Measurements from ENCODE around the gene CST9.

The CST9 gene

GRCh38 chr20:23596579-23597250 is 9.0 kb downstream of the CST9 start:
- Histone ChIP-seq H3K27ac (no peak overlapping the region), H3K79me2 (ENCODE audit: insufficient read depth, low read depth) (no peaks in the 10 kb centered on the region), H4K20me1 (ENCODE audit: insufficient read depth) (no peaks in the 10 kb centered on the region), H2AFZ (ENCODE audit: low read depth) (no peak overlapping the region), H3K4me2 (no peak overlapping the region), H3K27me3 (ENCODE audit: insufficient read depth, low read depth) (no peaks in the 10 kb centered on the region), H3K36me3 (ENCODE audit: insufficient read depth) (no peaks in the 10 kb centered on the region), H3K9ac (no peak overlapping the region), H3K4me3 (IDR thresholded peaks at IDR 0.05; ENCODE audit: insufficient read depth, low read depth, low read length) (no peak overlapping the region), H3K4me1 (ENCODE audit: low read depth, poor library complexity, severe bottlenecking) (no peaks in the 10 kb centered on the region)
- no peak for TF ChIP-seq CTCF (conservative IDR thresholded peaks at IDR 0.05; ENCODE audit: low read depth, low read length)

DNA sequence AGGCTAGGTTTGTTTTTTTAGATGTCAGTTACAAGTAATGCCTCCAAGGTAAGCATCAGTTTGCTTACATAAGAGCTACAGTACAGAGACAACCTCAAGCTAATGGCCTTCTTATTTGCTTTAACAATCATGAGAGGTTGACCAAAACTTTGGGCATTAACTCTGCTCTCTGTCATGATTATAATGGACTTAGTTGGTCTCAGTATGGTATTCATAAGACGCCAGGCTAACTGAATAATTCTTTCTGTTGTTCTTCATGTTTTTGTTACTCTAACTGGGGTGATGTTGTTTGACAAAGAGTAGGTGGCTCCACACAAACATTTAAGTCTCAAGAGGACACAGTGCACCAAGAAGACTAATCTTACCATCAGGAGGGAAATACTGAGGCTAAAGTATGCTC is 9.8 kb downstream of the CST9 start:
- Histone ChIP-seq H3K9ac (no peak overlapping the region), H3K36me3 (ENCODE audit: insufficient read depth) (no peaks in the 10 kb centered on the region), H3K4me1 (ENCODE audit: low read depth, poor library complexity, severe bottlenecking) (no peaks in the 10 kb centered on the region), H3K79me2 (ENCODE audit: insufficient read depth, low read depth) (no peaks in the 10 kb centered on the region), H4K20me1 (ENCODE audit: insufficient read depth) (no peaks in the 10 kb centered on the region), H3K4me2 (no peak overlapping the region), H3K27ac (no peak overlapping the region), H3K4me3 (IDR thresholded peaks at IDR 0.05; ENCODE audit: insufficient read depth, low read depth, low read length) (no peak overlapping the region), H3K27me3 (ENCODE audit: insufficient read depth, low read depth) (no peaks in the 10 kb centered on the region), H2AFZ (ENCODE audit: low read depth) (no peak overlapping the region)
- no peak for TF ChIP-seq CTCF (conservative IDR thresholded peaks at IDR 0.05; ENCODE audit: low read depth, low read length)

GRCh38 chr20:23588434-23589403 is 17.0 kb downstream of the CST9 start:
- no peaks in the 10 kb centered on the region for H3K4me1 ChIP-seq (ENCODE audit: low read depth, poor library complexity, severe bottlenecking)
- H3K27me3 ChIP-seq (ENCODE audit: insufficient read depth, low read depth) = no peaks in the 10 kb centered on the region
- H3K79me2 ChIP-seq (ENCODE audit: insufficient read depth, low read depth) = no peaks in the 10 kb centered on the region
- peak overlapping the region; percentile 49; the same call in 1 of the 2 replicates for H2AFZ ChIP-seq (ENCODE audit: low read depth)
- H3K9ac ChIP-seq = peak overlapping the region; percentile 27; the same call in 1 of the 2 replicates
- H3K36me3 ChIP-seq (ENCODE audit: insufficient read depth) = no peaks in the 10 kb centered on the region
- no peaks in the 10 kb centered on the region for H4K20me1 ChIP-seq (ENCODE audit: insufficient read depth)
- no peak for TF ChIP-seq CTCF (conservative IDR thresholded peaks at IDR 0.05; ENCODE audit: low read depth, low read length)
- H3K27ac ChIP-seq = no peak overlapping the region
- H3K4me3 ChIP-seq (IDR thresholded peaks at IDR 0.05; ENCODE audit: insufficient read depth, low read depth, low read length) = no peak overlapping the region
- peak overlapping the region; percentile 9; the same call in 1 of the 2 replicates for H3K4me2 ChIP-seq

DNA sequence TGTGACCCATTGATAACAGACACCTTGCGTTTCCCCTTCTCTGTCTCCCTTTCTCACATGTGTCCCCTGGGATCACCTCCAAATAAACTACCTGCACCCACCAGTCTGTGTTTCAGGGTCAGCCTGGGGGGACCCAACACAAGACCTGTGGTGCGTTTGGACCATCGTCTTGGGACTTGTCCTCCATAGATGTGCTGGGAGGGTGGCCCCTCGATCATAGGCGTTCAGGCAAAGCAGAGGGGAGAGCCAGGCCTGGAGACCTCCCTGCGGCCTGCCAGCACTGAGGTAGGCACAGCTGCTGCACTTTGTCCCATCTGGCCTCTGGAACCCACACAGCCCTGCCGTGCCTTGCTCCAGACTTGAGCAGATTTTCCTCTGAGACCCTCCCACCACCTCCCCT is 18.1 kb downstream of the CST9 start:
- H3K36me3 ChIP-seq (ENCODE audit: insufficient read depth) = no peaks in the 10 kb centered on the region
- no peak for TF ChIP-seq CTCF (conservative IDR thresholded peaks at IDR 0.05; ENCODE audit: low read depth, low read length)
- H2AFZ ChIP-seq (ENCODE audit: low read depth) = no peak overlapping the region
- H3K27me3 ChIP-seq (ENCODE audit: insufficient read depth, low read depth) = no peaks in the 10 kb centered on the region
- H4K20me1 ChIP-seq (ENCODE audit: insufficient read depth) = no peaks in the 10 kb centered on the region
- no peak overlapping the region for H3K4me3 ChIP-seq (IDR thresholded peaks at IDR 0.05; ENCODE audit: insufficient read depth, low read depth, low read length)
- H3K4me2 ChIP-seq = no peak overlapping the region
- H3K9ac ChIP-seq = no peak overlapping the region
- no peak overlapping the region for H3K27ac ChIP-seq
- no peaks in the 10 kb centered on the region for H3K79me2 ChIP-seq (ENCODE audit: insufficient read depth, low read depth)
- no peaks in the 10 kb centered on the region for H3K4me1 ChIP-seq (ENCODE audit: low read depth, poor library complexity, severe bottlenecking)

Data from KMS-11 (cell line).